ENCODE measurements around the gene HMCN2.
"Not testable (repeated sequence)": the region's sequence is repeated elsewhere in the genome, so short reads cannot be mapped to it uniquely, and the experiment has no call there.

Gene HMCN2

GRCh38 chr9:130398487-130399240 is 133.1 kb downstream of the HMCN2 start:
- DNase-seq = no peak

DNA sequence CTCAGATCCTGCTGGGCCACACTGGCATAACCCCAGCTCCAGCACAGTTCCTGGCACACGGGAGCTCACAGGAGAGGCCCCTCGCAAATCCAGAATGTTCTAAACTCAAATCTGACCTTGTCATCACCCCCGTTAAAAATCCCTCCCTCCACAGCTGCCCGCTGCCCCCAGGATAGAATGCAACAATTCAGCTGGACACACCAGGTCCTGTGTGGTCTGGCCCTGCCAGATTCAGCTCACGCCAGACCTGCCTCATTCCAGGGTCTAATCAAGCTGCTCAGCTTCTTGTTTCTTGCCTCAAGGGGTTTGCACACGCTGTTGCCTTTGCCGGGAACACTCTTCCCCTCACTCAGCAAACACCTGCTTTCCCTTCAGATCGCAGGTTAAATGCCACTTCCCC is 134.2 kb downstream of the HMCN2 start:
- no peak for DNase-seq

- no peak for DNase-seq
These were observed 135.3 kb downstream of the HMCN2 start for GRCh38 chr9:130400870-130401269.

DNA sequence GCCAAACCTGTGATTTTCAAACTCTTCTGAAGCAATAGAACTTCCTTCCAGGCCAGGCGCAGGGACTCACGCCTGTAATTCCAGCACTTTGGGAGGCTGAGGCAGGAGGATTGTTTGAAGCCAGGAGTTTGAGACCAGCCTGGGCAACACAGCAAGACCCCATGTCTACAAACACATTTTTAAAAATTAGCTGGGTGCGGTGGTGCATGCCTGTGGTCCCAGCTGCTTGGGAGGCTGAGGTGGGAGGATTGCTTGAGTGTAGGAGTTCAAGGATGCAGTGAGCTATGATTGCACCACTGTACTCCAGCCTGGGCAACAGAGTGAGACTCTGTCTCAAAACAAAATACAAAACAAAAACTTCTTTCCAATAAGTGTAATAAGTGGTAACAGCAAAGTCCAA is 136.2 kb downstream of the HMCN2 start:
- not testable (repeated sequence) for DNase-seq

DNA sequence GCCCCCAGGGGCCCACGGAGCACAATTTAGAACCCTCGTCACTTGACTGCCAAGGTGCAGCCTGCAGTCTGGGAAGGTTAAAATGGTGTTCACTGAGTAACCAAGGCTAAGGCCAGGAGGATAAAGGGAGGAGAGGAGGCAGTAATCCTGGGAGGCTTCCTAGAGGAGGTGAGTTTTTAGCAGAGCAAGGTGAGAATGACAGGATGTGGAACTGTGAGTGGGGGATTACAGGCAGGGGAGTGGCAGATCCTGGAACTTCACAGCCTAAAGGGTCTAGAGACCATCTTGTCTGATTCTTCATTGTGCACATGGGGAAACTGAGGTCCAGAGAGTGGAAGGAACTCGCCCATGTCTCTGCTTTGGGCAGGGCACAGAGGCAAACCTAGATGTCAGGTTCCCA is 136.7 kb downstream of the HMCN2 start:
- no peak for DNase-seq

DNA sequence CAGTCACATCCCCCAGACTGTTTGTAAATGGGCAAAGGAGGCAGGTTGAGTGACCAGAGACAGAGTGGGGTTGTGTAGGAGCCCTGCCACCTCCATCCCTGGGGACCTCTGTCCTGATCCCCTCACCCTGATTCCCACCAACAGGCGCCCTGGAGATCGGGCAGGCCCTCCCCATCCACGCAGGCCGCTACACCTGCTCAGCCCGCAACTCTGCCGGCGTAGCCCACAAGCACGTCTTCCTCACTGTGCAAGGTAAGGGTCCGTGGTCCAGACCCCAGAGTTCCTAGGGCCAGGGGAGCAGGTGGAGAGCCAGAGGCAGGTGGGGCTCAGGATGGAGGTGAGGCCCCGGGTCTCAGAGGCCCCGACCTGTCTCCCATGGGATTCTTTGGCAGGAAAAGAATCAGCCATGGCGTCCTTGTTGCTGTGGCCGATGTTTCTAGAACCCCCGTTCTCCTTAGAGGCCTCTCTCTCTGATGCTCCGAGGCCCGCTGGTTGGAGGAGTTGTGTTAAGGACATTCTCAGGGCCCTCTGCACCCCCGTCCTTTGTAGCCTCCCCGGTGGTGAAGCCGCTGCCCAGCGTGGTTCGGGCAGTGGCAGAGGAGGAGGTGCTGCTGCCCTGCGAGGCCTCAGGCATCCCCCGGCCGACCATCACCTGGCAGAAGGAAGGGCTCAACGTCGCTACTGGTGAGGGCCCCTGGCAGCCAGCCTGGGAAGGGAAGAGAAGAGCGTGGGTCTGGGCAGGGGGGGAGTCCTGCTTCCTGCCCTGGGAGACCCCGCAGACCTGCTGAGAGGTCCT is 137.3 kb downstream of the HMCN2 start:
- no peak for DNase-seq

- DNase-seq = no peak
These were observed 140.2 kb downstream of the HMCN2 start for GRCh38 chr9:130405657-130406257.

DNA sequence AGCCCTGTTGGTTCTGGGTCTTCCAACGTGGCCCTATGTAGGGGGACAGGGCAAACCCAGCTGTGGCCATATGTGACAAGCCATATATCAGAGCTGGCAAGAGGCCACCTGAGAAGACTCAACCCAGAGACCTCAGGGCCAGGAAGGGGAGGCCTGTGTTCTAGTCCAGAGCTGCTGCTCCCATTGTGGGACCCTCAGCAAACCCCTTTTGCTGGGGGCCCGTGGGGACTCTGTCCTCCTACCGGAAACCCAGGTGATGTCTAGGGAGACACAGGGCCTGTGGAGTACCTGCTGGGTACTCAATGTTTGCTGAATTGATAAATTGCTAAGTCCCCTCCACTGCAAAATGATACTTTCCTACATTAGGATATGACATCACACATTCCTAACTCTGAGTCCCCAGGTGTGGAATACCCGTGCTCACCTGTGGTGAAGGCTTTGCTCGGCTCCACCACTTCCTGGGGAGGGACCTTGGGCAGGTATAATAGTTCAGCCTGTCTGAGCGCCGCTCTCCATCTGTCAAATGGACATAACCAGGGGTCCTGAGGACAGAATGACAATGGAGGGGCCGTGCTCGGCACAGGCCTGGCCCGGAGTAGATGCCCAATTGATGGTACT is 140.8 kb downstream of the HMCN2 start:
- no peak for DNase-seq

GRCh38 chr9:130407916-130408663 is 142.5 kb downstream of the HMCN2 start:
- DNase-seq = no peak

DNA sequence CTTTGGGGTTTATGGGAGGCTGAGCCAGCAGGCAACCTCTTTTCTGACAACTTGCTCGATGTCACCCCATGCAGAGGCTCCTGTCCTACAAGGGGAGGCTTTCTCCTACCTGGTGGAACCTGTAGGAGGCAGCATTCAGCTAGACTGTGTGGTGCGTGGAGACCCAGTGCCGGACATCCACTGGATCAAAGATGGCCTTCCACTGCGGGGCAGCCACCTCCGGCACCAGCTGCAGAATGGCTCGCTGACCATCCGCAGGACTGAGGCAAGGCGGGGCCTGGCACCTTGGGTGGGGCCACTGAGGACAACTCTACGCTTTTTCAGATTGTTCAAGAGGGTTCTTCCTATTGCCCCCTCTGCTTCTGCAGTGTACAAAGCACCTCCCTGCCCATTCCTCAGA is 143.1 kb downstream of the HMCN2 start:
- DNase-seq = no peak

DNA sequence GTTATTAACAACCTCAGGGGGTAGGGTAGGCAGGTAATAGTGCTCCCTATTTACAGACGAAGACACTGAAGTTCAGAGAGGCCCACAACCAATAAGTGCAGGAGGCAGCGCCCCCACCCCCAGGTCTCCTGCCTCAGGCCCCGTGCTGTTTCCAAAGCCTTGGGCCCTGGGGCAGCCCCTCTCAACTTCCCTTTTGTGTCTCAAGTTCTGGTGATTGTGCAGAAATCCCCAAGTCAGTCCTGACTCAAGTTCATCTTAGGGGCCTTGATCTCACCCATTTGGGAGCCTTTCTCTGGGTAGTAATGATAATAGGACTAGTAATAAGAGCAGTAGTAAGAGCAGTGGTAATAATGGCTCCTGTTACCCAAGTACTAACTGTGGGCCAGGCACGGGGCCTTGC is 143.7 kb downstream of the HMCN2 start:
- DNase-seq = peak; percentile 62

DNA sequence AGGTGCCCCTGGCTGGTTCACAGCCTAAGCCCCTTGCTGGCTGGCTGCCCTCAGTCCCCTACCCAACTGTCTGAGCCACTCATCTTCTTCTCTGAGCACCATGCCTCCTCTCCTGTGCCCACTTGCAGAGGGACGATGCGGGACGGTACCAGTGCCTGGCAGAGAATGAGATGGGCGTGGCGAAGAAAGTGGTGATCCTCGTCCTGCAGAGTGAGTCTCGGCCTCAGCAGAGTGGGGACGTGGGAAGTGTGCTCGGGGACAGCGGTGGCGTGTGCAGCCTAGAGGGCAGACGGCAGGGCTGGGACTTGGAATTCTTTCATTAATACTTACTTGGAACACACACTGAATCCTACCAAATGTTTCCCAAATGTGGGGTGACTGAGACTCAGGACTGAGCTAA is 144.9 kb downstream of the HMCN2 start:
- DNase-seq = no peak

DNA sequence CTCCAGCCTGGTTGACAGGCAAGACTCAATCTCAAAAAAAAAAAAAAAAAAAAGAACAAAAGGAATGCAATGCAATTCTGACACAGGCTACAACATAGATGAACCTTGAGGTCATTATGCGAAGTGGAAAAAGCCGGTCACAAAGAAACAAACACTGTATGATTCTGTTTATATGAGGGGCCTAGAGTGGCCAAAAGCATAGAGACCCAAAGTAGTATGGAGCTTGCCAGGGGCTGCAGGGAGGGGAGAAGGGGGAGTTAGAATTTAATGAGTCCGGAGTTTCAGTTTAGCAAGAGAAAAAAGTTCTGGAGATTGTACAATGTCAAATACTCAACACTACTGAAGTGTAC is 146.0 kb downstream of the HMCN2 start:
- no peak for DNase-seq

DNA sequence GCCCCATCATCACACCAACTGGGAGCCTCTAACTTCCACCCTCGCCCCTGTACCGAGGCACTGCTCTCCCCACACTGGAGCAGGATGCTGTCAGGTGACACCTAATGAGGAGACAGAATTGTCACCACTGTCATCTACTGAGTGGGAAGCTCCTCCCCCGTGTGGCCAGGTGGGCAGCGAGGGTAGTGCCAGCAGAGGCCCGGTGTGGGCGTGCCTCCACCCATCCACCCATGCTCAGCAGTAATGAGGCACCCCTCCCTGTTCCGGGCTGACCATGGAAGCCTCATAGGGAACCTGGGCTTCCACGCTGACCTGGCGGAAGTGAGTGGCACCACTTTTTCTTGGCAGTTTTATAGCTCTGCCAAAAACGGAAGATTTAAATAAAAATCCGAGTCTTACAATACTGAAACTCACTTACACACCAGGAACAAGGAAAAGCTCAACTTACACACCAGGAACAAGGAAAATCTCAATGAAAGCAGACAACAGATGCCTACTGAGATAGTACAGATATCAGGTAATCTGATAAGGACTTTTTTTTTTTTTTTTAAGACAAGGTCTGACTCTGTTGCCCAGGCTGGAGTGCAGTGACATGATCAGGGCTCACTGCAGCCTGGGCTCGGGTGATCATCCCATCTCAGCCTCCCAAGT is 148.6 kb downstream of the HMCN2 start:
- DNase-seq = no peak

DNA sequence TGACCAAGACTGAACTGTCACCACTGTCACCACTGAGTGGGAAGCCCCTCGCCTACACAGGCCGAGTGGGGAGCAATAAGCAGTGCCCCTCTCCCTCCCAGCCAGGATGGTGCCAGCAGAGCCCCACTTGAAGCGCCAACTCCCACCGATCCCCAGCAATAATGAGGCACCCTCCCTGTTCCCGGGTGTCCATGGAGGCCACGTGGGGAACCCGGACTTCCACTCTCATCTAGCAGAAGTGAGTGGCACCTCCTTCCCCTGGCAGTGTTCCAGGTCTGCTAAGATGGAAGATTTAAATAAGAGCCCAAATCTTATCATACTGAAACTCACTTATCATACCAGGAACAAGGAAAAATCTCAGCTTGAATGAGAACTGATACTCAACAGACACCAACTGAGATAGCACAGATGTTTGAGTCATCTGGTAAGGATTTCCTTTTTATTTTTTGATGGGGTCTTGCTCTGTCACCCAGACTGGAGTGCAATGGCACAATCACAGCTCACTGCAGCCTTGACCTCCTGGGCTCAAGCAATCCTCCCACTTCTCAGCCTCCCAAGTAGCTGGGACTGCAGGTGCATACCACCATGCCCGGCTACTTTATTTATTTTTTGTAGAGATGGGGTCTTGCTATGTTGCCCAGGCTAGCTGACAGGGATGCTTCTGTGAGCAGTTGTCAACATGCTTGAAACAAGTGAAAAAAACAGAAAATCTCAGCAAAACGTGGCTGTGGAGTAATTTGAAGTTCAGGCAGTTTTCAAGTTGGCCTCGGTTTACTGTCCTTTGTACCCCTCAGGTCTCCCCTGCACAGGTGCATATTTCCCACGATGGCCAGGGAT is 149.6 kb downstream of the HMCN2 start:
- no peak for DNase-seq

DNA sequence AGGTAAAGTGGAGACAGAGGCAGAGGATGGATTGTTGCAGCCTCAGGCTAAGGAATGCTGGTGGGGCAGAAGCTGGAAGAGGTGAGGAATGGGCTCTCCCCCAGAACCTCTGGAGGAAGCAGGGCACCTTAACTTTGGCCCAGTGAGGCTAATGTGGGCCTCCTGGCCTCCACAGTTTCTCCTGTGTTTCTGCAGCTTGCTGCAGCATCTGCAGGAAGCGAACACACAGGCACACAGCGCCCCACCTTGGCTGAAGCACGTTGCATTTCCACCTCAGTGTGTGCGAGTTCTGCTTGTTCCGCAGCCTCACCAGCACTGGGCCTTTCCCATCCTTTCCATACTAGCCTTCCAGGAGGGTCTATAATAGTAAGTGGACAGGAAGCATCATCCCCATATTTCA is 152.0 kb downstream of the HMCN2 start:
- no peak for DNase-seq

- DNase-seq = no peak
These were observed 153.2 kb downstream of the HMCN2 start for GRCh38 chr9:130418776-130419175.

DNA sequence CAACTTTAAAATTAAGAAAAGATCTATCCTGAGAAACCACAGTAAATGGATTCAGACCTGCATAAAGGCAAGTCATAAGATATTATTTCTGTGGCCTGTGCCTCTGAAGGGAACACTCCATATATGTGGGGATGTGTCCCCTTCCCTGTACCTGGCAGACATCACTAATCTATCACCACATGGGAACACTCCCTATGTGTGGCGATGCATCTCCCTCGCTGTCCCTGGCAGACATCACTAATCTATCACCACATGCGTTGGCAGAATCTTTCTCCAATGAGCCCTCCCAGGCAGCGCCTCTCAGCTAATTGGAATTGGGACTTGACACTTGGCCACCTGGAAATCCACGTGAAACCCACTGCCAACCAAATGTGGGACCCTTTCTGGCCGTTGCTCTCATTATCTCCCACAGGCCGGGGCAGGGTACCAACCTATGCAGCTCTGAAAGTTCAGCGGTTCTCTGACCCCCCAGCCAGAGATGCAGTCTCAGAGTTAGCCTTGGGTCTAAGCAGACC is 154.0 kb downstream of the HMCN2 start:
- no peak for DNase-seq

DNA sequence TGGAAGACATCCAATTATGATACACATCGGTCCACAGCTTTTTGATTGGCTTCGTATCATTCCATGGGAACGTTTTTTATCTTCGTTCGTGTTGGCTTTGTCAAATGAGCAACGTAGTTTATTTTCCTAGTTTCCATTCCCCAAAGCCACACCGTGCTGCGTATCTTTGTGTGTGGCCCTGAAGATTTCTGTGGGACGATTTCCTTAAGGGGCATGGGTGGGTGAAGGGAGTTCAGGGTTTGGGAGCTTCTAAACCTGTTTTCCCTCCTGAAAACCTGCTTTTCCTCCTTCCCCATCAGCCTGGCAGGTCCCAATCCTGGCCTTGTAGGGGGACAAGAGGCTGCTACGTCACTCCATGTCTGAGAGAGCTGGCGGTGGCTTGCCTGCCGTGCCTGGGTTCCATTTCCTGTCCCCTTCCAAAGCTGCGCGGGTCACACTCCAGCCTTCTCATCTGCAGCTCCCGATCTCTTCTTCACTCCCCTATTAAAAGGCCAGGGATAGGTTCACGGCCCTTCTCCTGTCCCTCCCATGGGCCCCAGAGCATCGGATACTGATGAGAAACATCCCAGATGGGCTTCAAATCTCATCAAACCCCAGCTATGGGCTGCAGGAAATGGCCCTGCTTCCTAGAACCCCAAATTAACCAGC is 155.7 kb downstream of the HMCN2 start:
- DNase-seq = no peak

DNA sequence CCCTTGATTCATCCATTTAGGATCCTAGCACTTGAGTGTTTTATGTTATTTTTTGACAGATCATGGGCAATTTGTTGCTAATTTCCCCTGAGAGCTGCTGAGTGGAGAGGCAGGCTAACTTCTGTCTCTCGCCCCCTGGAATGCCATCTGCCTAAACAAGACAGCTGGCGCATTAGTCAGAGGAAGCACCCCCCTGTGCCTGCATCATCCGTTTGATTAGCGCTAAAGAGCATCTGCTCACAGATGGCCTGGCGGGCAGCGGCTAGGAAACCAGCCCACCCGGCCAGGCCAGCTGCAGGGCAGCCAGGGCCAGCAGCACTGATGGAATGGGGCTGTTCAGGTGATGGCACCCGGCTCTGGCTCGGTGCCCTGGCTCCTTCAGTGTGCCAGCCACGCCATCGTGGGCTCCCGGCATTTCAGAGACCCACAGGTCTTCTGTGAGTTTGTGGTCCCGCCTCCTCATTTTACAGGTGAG is 156.3 kb downstream of the HMCN2 start:
- no peak for DNase-seq

GRCh38 chr9:130422546-130422945 is 157.0 kb downstream of the HMCN2 start:
- no peak for DNase-seq

All from suppressor macrophage treated with lipopolysaccharide for 4 hours (primary cell).